ENCODE results near the gene CCL18.
"Not testable (repeated sequence)": the region's sequence is repeated elsewhere in the genome, so short reads cannot be mapped to it uniquely, and the experiment has no call there.

Gene CCL18

DNA sequence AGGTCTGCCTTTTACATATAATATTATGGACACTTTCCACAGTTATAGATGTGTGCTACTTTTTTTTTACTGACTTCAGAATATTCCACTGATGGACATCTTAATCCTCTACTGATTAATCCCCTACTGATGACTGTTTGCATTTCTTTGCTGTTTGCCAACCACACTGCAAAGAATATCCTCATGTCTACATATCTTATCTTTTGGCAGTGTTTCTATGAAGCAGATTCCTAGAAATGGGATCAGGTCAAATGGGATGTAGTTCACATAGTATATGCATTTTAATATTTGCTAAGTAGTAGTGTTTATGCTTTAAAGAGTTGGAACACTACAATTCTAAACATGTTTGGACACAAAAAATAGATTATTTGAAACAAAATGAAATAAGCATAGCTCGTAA lies 22.7 kb downstream of the CCL18 start:
- Histone ChIP-seq H3K4me3 (no peak overlapping the region), H3K27ac (no peak overlapping the region)
- TF ChIP-seq, protein P1, sequence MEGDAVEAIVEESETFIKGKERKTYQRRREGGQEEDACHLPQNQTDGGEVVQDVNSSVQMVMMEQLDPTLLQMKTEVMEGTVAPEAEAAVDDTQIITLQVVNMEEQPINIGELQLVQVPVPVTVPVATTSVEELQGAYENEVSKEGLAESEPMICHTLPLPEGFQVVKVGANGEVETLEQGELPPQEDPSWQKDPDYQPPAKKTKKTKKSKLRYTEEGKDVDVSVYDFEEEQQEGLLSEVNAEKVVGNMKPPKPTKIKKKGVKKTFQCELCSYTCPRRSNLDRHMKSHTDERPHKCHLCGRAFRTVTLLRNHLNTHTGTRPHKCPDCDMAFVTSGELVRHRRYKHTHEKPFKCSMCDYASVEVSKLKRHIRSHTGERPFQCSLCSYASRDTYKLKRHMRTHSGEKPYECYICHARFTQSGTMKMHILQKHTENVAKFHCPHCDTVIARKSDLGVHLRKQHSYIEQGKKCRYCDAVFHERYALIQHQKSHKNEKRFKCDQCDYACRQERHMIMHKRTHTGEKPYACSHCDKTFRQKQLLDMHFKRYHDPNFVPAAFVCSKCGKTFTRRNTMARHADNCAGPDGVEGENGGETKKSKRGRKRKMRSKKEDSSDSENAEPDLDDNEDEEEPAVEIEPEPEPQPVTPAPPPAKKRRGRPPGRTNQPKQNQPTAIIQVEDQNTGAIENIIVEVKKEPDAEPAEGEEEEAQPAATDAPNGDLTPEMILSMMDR (IDR thresholded peaks at IDR 0.05), result no peak
- DNase-seq (ENCODE audit: low spot score), result no peak

DNA sequence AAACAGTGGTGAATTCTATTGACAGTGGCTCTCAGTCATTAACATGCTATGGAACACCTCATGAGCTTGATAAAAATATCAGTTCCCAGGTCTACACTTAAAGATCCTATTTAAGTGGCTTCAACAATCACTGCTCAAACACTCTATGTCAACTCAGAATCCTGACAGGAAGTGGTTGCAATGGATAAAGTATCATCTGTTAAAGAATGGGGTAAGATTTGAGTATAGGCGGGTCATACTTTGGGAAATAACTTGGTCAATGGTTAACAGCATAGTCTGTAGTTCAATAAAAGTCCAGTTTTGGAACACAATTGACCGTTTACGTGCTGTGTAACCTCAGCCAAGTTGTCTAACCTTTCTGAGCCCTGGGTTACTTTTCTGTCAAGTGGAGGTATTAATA lies 23.4 kb downstream of the CCL18 start:
- not testable (repeated sequence) for DNase-seq (ENCODE audit: low spot score); H3K4me3 ChIP-seq; H3K27ac ChIP-seq

DNA sequence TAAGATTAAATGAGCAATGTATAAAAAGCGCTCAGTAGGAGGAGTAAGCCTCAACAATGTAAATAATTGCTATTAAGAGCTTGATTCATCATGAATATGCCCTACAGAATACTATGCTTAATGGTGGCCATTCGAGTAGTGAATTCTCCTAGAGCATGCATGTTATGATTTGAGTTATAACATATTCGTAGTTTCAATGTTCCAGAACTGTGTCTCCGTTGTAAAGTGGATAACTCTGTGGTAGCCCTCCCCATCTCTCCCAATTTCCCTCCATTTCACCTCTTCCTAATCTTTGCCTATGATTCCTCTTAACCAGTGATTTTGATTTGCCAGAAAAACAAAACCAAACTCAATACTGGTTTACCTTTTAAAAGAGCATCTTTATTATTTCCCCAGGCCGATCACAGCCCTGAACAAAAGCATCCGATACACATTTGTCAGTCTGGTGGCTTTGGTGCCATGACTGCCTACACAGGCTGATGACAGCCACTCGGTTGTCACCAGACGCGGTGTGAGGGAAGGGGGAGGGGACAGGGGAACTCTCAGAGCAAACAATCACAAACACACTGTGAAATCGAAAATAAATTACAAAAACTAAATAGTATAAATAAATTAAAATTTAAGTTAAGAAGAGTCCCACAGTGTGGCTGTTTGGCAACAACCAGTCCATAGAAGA lies 24.0 kb downstream of the CCL18 start:
- H3K27ac ChIP-seq; H3K4me3 ChIP-seq; DNase-seq (ENCODE audit: low spot score): not testable (repeated sequence)

DNA sequence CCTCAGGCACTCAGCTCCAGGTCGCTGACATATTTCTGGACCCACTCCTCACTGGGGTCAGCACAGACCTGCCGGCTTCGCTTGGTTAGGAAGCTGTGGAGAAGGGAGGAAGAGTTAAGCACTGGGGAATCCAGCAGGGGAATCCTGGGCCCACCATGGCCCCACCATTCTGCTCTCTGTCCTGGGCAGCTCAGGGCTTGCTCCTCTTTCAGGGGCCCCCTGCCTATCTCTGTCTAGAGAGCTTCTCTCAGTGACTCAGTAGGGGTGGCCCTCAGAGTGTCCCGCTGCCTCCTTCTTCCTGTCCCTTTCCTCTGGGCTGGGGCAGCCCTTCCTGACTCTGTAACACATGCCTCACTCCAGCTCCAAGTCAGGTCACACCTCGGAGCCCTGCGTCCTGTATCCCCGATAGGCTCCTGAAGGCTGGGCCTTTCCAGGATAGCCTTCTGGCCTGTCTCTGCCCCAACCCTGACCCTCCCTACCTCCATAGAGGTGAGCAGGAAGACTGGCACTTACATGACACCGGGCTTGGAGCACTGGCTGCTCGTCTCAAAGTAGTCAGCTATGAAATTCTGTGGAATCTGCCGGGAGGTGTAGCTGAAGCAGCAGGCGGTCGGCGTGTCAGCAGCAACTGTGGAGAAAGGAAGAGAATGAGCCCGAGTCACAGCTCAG lies 24.7 kb downstream of the CCL18 start:
- TF ChIP-seq, protein P1 (IDR thresholded peaks at IDR 0.05), result no peak
- H3K27ac ChIP-seq, result no peak overlapping the region
- no peak overlapping the region for H3K4me3 ChIP-seq
- DNase-seq (ENCODE audit: low spot score), result no peak

DNA sequence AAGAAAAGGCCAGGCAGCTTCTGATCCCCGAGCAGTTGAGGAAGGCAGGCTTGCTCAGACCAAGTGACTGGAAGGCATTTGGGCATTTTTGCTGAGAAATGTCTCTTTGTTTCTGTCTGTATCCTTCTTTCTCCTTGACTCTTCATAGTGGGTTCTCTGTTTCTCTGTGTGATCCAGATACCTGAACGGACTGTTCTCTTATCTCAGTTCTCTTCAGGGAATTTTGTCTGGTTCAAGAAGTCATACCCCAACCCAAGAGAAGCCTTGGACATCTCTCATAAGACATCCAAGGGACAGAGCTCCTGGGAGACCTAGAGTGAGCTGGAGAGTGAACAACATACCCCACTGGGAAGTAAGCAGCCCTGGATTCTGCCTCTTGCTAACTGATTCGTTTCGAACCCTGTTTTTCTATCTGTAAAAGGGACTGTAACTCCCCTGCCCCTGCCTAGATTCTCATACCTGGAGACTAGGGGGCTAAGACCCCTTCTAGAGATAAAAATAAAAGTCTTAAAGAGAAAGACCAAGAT lies 25.3 kb downstream of the CCL18 start:
- TF ChIP-seq, protein P1 (IDR thresholded peaks at IDR 0.05), result no peak
- no peak for DNase-seq (ENCODE audit: low spot score)
- Histone ChIP-seq H3K27ac (no peak overlapping the region), H3K4me3 (no peak overlapping the region)

DNA sequence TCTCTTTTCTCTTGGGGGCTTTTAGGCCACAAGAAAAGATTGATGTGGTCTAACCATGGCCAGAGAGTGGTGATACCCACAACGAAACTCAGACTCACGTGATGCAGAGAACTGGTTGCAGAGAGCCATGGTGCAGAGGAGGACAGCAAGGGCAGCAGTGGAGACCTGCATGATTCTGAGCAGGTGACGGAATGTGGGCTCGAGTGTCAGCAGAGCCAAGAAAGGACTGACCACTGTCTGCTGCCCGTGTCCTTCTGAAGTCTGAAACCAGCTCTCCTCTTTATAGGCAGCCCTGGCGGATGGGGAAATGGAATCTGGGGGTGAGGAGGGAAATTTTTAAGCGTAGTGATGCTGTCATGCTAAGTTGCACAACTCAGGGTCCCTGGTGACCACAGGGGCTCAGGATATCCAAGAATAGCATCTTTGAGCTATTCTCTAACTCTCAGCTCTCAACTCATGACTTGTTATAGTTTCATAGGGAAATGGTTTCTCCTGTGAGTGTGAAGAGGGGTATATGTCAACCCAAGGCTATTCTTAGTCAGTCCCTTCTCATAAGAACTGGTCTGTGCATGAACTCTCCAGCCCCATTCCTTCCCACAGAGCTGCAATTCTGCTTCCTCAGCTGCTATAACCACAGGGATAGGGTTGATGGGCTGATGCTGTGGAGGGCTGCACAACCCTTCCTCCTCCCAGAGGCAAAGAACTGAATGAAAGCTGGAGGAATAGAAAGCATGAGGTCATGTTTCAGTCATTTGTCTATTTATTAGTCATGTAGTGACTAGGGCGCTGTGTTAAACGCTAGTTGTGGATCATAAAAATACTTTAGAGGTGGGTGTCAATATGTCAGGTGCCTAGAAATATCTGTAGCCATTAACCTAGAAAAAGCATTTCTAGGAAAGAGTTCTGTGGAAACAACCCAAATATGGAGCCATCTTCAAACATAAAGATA lies 26.1 kb downstream of the CCL18 start, which contains the start of gene CCL3:
Gene CCL3, minus strand, starts transcription at position 256 of the 949 bp plus-strand sequence. Its CDS starts 85 bp downstream, at position 171.
- H3K27ac ChIP-seq, result peak within 1 kb of the TSS in 1 of 2 donors; percentile 32
- DNase-seq (ENCODE audit: low spot score), result no peak
- no peak within 1 kb of the TSS for H3K4me3 ChIP-seq
- TF ChIP-seq, protein P1 (IDR thresholded peaks at IDR 0.05), result no peak

DNA sequence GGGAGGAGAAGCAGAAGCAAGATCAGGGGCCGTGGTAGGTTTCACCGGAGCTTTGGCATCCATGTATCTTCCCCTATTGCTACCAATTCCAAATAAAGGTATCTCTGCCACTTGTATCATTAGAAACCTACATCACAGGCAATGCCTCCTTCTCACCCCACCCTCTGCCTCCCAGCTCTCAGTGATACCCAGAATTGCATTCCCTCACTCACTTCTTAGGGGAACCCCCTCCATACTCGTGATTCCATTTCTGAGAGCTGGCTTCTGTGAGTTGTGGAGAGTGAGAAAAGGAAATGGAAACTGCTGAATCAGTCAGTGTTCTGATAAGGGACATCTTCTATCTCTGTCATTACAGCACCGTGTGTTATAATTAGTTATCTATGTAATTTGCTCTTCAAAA lies 28.2 kb downstream of the CCL18 start:
- Histone ChIP-seq H3K4me3 (no peak overlapping the region), H3K27ac (no peak overlapping the region)
- no peak for DNase-seq (ENCODE audit: low spot score)
- TF ChIP-seq, protein P1 (IDR thresholded peaks at IDR 0.05), result no peak

DNA sequence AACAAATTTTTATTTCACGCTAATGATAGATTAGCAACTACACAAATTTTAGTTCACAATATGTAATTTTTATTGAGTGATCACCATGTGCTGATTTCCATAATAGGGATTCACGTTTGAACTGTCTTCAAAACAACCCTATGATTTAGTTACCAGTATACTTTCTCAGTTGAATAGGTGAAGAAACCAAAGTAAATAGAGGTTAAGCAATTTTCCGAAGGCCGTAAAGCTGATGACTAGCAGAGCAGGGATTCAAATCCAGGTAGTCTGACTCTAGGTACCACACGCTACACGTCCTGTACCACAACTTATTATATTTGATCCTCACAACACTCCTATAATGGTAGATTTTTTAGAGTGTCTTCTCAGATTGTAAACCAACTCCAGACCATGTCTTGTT lies 28.6 kb downstream of the CCL18 start:
- H3K4me3 ChIP-seq; DNase-seq (ENCODE audit: low spot score); H3K27ac ChIP-seq: not testable (repeated sequence)
